Endodermal cell (in vitro differentiated cells): Measurements from ENCODE around the gene RXRA. TPM values are rescaled to one million over a fixed set of nuclear protein-coding genes. Genes with fewer than 3 reads are reported as not detected.
A peak's percentile ranks its signal among the peaks of the same experiment; 100 is the strongest.

Experiments
- DNase-seq: peaks from one replicate; pipeline ENCODE4 v3.0.0-alpha.2; 2017
- H3K27ac ChIP-seq: 2 replicates; pipeline ENCODE4 v1.5.1; 2013; ENCODE audit warnings: mild to moderate bottlenecking, low read depth, low read length, moderate library complexity
- H3K27me3 ChIP-seq: 2 replicates; pipeline ENCODE4 v1.6.1; 2013; ENCODE audit warnings: mild to moderate bottlenecking, low read length, moderate library complexity; ENCODE audit not compliant: insufficient read depth, control insufficient read depth, poor library complexity, severe bottlenecking
- H3K36me3 ChIP-seq: 2 replicates; pipeline ENCODE4 v1.7.0; 2013; ENCODE audit warnings: mild to moderate bottlenecking, low read length, moderate library complexity; ENCODE audit not compliant: control insufficient read depth, insufficient read depth
- H3K4me1 ChIP-seq: one replicate; pipeline ENCODE4 v1.7.0; 2013; ENCODE audit warnings: low read length; ENCODE audit not compliant: control insufficient read depth, insufficient read depth
- H3K4me3 ChIP-seq: 2 replicates; pipeline ENCODE4 v1.5.1; 2013; ENCODE audit warnings: mild to moderate bottlenecking, low read length, moderate library complexity
- H3K9ac ChIP-seq: 2 replicates; pipeline ENCODE4 v1.6.1; 2013; ENCODE audit warnings: mild to moderate bottlenecking, low read length, moderate library complexity; ENCODE audit not compliant: poor library complexity, severe bottlenecking; ENCODE audit errors: extremely low read depth
- H3K9me3 ChIP-seq: 2 replicates; pipeline ENCODE4 v1.6.1; 2013; ENCODE audit warnings: mild to moderate bottlenecking, low read length, moderate library complexity; ENCODE audit not compliant: control insufficient read depth
- H3K27ac Mint-ChIP-seq: 2 replicates; pipeline ENCODE4 v1.8.0; 2020; ENCODE audit warnings: mixed read lengths
- H3K27me3 Mint-ChIP-seq: 2 replicates; pipeline ENCODE4 v1.8.0; 2021; ENCODE audit warnings: mild to moderate bottlenecking, mixed read lengths; ENCODE audit not compliant: insufficient read depth
- H3K36me3 Mint-ChIP-seq: 2 replicates; pipeline ENCODE4 v1.8.0; 2020; ENCODE audit warnings: low read depth, mixed read lengths
- H3K4me1 Mint-ChIP-seq: 2 replicates; pipeline ENCODE4 v1.8.0; 2020; ENCODE audit warnings: mixed read lengths
- H3K4me3 Mint-ChIP-seq: 2 replicates; pipeline ENCODE4 v1.8.0; 2020; ENCODE audit warnings: mild to moderate bottlenecking, moderate library complexity, mixed read lengths
- H3K9me3 Mint-ChIP-seq: 2 replicates; pipeline ENCODE4 v1.8.0; 2020; ENCODE audit warnings: mild to moderate bottlenecking, mixed read lengths
- WGBS, 2 experiments: methylation state at CpG; one replicate each; pipeline versions ENCODE4 v1.1.5 to v1.1.7; 2013; ENCODE audit warnings: missing lambda C conversion rate in 2 of 2, mixed read lengths in 1 of 2; ENCODE audit not compliant: insufficient coverage in 1 of 2, insufficient read length in 1 of 2; 5-methylcytosine and 5-hydroxymethylcytosine counted together
- total RNA-seq, 2 donors: library from RNA; stranded (reverse); fragmentation: NEBNext Ultra II Directional in 1 of 2; extraction: Animal tissue kit (Norgen Biotek cat#: 25700) in 1 of 2; gene quantifications; 2 replicates in 1 of 2; 3 replicates in 1 of 2; pipeline ENCODE4 v1.2.1, GENCODE V29; 2021
- TF ChIP-seq, protein P1 (sequence below): fragments of 200-600 bp; sonication (generic); conservative IDR thresholded peaks from 2 replicates; pipeline ENCODE4 v1.5.0; 2021; ENCODE audit warnings: antibody characterized with exemption, mild to moderate bottlenecking

The RXRA gene
- total RNA-seq, 2 donors from 2014 or later: 58.3 to 70.6 TPM

DNA sequence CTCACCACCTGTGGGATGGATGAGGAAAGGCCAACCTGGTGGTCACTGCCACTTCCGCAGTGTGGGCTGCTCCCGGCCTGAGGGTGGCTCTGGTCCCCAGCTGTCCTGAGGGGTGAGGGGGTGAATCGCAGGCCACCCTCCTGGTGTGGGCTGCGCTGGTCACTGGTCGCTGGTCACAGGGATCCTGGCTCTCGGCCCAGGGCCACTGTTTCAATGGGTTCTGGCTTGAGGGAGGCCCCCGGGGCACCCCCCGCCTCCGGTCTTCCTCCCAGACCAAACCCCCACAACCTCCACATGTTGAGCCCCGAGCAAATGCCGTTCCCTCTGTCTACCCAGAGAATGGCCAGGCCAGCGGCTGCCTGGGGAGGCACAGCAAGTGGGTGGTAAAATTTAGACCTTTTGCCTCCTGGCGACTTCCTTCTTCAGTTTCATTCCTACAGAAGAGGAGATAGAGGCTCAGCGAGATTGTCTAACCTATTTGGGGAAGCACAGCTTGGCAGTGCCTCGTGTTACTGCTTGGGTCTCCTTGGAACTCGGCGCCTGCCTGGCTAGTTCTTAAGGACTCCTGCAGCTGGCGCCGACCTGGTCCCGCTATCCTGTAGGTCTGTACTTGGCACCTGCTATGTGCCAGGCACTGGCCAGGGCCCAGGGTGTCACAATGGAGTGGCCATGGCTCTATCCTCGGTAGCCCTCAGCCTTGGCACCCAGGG is 48.2 kb downstream of the RXRA start:
- Histone ChIP-seq H3K9me3 (no peaks in the 10 kb centered on the region), H3K36me3 (no peaks in the 10 kb centered on the region), H3K4me3 (no peak overlapping the region), H3K4me1 (no peaks in the 10 kb centered on the region), H3K27me3 (no peaks in the 10 kb centered on the region), H3K9ac (no peak overlapping the region), H3K27ac (no peak overlapping the region)
- TF ChIP-seq, protein P1, sequence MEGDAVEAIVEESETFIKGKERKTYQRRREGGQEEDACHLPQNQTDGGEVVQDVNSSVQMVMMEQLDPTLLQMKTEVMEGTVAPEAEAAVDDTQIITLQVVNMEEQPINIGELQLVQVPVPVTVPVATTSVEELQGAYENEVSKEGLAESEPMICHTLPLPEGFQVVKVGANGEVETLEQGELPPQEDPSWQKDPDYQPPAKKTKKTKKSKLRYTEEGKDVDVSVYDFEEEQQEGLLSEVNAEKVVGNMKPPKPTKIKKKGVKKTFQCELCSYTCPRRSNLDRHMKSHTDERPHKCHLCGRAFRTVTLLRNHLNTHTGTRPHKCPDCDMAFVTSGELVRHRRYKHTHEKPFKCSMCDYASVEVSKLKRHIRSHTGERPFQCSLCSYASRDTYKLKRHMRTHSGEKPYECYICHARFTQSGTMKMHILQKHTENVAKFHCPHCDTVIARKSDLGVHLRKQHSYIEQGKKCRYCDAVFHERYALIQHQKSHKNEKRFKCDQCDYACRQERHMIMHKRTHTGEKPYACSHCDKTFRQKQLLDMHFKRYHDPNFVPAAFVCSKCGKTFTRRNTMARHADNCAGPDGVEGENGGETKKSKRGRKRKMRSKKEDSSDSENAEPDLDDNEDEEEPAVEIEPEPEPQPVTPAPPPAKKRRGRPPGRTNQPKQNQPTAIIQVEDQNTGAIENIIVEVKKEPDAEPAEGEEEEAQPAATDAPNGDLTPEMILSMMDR: no peak
- H3K36me3 Mint-ChIP-seq: no peaks in the 10 kb centered on the region
- H3K27ac Mint-ChIP-seq: peak overlapping the region; percentile 58
- DNase-seq: no peak
- WGBS, 2 experiments: 92% methylated on average over 12 to 21 of the region's 21 CpGs
- H3K4me1 Mint-ChIP-seq: peaks cover 6% of the 10 kb centered on the region
- H3K4me3 Mint-ChIP-seq: no peak overlapping the region
- no peaks in the 10 kb centered on the region for H3K27me3 Mint-ChIP-seq
- H3K9me3 Mint-ChIP-seq: no peaks in the 10 kb centered on the region

DNA sequence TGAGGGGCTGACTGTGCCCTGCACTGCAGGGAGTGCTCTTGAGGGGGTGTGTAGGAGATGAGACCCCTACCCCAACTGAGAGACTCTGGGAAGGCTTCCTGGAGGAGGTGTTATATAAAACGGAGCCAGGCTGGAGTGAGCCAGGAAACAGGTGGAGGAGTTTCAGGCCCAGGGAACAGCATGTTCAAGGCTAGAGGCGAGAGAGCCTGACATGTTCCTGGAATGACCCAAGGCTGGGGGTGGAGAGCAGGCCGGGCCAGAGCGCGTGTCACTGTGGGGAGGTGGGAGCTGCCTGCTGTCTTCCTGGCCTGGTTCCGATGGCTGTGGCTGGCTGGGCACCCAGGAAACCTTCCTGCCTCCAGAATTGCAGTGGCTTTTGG is 48.7 kb downstream of the RXRA start:
- H3K36me3 Mint-ChIP-seq: no peaks in the 10 kb centered on the region
- H3K4me3 Mint-ChIP-seq: no peak overlapping the region
- H3K36me3 ChIP-seq: no peaks in the 10 kb centered on the region
- no peaks in the 10 kb centered on the region for H3K9me3 Mint-ChIP-seq
- no peak for DNase-seq
- no peaks in the 10 kb centered on the region for H3K9me3 ChIP-seq
- H3K27me3 ChIP-seq: no peaks in the 10 kb centered on the region
- H3K9ac ChIP-seq: no peak overlapping the region
- peak overlapping the region; percentile 72 for H3K27ac ChIP-seq
- no peaks in the 10 kb centered on the region for H3K4me1 ChIP-seq
- peaks cover 6% of the 10 kb centered on the region for H3K4me1 Mint-ChIP-seq
- no peak overlapping the region for H3K4me3 ChIP-seq
- TF ChIP-seq, protein P1: no peak
- H3K27me3 Mint-ChIP-seq: no peaks in the 10 kb centered on the region
- peak overlapping the region; percentile 58 for H3K27ac Mint-ChIP-seq
- WGBS, 2 experiments: 83 to 87% methylated on average over 3 to 6 of the region's 6 CpGs

GRCh38 chr9:134375430-134376385 is 49.5 kb downstream of the RXRA start:
- WGBS, 2 experiments: 79 to 83% methylated on average over 11 to 33 of the region's 38 CpGs
- Mint-ChIP-seq H3K36me3 (no peaks in the 10 kb centered on the region), H3K27me3 (no peaks in the 10 kb centered on the region), H3K4me1 (peaks cover 6% of the 10 kb centered on the region), H3K27ac (peak overlapping the region; percentile 85), H3K4me3 (no peak overlapping the region), H3K9me3 (no peaks in the 10 kb centered on the region)
- Histone ChIP-seq H3K4me3 (no peak overlapping the region), H3K9me3 (no peaks in the 10 kb centered on the region), H3K27me3 (no peaks in the 10 kb centered on the region), H3K27ac (peak overlapping the region; percentile 72), H3K9ac (no peak overlapping the region), H3K4me1 (no peaks in the 10 kb centered on the region), H3K36me3 (no peaks in the 10 kb centered on the region)
- DNase-seq: no peak
- TF ChIP-seq, protein P1: no peak
